RPMI8226 (cell line): Measurements from ENCODE around the gene KCNN3.
A peak's percentile ranks its signal among the peaks of the same experiment; 100 is the strongest.
"Not testable (repeated sequence)": the region's sequence is repeated elsewhere in the genome, so short reads cannot be mapped to it uniquely, and the experiment has no call there.

Experiments
- DNase-seq: peaks from one replicate; pipeline ENCODE4 v3.0.0-alpha.2; 2015

KCNN3 gene

GRCh38 chr1:154695985-154696384 lies 174.1 kb downstream of the KCNN3 start:
- DNase-seq = no peak

DNA sequence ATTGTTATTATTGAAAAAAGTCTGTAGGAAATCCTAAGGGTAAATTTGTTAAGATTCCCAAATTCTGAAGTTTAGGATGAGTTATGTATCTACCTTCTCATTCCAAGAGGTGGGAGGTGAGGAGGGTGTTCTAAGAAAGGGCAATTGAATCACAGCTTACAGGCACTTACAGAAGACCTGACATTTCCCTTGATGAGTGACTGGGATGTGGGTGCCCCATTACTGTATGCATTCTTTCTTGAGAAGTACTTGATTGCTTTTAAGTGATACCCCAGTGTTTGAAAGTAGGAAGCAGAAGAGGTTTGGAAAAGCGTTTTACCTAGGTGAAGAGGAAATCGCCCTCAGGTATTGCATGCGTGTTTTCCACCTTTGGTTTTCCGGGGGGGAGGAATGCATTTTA lies 175.1 kb downstream of the KCNN3 start:
- no peak for DNase-seq

- no peak for DNase-seq
Measured at GRCh38 chr1:154689083-154689482, 181.0 kb downstream of the KCNN3 start.

DNA sequence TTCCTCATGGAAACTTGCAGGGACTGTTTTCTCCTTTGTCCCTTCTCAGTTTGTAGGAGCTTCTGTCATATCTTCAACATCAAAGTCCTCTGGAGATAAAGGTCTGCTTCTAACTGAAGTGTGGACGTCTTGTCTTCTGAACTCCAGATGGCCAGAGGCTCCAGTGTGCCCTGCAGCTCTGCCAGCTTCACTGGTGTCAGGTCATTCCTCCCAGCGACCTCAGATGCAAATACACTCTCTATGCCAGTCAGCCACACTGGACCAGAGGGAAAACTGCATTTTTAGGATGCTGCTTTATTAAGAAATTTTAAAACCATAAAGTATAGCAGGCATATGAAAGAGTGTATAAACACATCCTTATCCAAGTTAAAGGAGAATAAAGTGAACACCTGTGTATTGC lies 183.6 kb downstream of the KCNN3 start:
- DNase-seq = no peak

DNA sequence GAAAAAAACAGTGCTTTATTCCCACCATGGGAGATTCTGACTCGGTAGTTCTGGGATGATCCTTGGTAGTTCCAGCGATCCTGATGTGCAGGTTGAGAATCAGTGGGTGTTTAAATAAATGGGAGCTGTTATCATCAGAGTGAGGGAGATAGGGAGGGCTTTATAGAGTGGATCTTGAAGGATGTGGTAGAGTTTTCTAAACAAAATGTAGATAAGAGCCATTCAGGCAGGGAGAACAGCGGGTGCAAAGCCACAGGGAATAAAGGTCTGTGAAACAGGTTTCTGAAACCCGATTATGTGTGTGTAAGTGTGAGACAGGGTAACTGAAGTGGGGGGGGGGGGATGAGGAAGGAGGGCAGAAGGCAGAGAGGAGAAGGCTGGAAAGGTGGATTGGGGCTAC lies 186.3 kb downstream of the KCNN3 start:
- no peak for DNase-seq

GRCh38 chr1:154682254-154682653 lies 187.8 kb downstream of the KCNN3 start:
- DNase-seq = no peak

DNA sequence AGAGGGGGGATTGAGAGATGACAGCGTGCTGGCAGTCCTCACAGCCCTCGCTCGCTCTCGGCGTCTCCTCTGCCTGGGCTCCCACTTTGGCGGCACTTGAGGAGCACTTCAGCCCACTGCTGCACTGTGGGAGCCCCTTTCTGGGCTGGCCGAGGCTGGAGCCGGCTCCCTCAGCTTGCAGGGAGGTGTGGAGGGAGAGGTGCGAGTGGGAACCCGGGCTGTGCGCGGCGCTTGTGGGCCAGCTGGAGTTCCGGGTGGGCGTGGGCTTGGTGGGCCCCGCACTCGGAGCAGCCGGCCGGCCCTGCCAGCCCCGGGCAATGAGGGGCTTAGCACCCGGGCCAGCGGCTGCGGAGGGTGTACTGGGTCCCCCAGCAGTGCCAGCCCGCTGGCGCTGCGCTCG lies 192.2 kb downstream of the KCNN3 start:
- DNase-seq = not testable (repeated sequence)

- DNase-seq = not testable (repeated sequence)
Measured at GRCh38 chr1:154676847-154677246, 193.2 kb downstream of the KCNN3 start.

DNA sequence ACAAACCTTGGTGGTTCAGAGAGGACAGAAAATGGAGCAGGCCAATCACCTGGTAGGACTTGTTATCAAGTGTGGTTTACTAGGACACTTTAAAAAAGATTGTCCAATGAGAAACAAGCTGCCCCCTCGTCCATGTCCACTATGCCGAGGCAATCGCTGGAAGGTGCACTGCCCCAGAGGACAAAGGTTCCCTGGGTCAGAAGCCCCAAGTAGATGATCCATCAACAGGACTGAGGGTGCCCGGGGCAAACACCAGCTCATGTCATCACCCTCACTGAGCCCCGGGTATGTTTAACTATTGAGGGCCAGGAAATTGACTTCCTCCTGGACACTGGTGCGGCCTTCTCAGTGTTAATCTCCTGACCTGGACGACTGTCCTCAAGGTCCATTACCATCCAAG lies 195.6 kb downstream of the KCNN3 start:
- not testable (repeated sequence) for DNase-seq

GRCh38 chr1:154672245-154672644 lies 197.8 kb downstream of the KCNN3 start:
- not testable (repeated sequence) for DNase-seq

DNA sequence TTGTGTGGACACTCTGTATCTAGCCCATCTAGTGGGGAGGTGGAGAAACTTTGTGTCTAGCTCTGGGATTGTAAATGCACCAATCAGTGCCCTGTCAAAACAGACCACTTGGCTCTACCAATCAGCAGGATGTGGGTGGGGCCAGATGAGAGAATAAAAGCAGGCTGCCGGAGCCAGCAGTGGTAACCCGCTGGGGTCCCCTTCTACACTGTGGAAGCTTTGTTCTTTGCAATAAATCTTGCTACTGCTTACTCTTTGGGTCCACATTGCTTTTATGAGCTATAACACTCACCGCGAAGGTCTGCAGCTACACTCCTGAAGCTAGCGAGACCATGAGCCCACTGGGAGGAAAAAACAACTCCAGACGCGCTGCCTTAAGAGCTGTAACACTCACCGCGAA lies 198.7 kb downstream of the KCNN3 start:
- not testable (repeated sequence) for DNase-seq

GRCh38 chr1:154670310-154671270 lies 199.5 kb downstream of the KCNN3 start:
- not testable (repeated sequence) for DNase-seq

- DNase-seq = peak; percentile 85
Measured at GRCh38 chr1:154669464-154670282, 200.4 kb downstream of the KCNN3 start.

- DNase-seq = no peak
Measured at GRCh38 chr1:154666051-154666790, 203.9 kb downstream of the KCNN3 start.

DNA sequence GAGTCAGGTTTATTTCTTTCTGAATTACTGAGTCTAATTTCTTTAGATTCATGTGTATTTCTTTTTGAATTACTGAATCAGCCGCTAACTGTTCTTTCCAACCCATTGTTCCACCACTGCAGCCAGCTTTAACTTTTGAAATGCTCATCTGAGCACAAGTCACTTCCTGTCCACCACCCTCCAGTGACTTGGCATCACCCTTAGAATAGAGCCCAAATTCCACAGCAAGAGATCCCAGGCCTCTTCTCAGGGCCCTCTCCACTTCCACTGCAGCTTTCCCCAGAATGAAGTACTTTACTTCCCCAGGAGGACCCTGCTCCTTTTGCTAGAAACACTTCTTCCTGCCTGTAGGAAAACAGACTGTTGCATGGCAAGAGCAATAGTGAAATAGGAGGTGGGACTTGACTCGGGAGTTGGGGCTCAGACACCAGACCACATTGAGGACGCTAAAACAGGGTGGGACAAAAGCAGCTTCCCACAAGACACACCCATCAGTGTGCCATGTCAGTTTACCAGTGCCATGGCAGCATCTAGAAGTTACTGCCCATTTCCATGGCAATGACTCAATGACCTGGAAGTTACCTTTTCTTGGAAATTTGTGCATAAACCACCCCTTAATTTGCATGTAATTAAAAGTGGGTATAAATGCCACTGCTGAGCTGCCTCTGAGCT lies 205.6 kb downstream of the KCNN3 start:
- no peak for DNase-seq

DNA sequence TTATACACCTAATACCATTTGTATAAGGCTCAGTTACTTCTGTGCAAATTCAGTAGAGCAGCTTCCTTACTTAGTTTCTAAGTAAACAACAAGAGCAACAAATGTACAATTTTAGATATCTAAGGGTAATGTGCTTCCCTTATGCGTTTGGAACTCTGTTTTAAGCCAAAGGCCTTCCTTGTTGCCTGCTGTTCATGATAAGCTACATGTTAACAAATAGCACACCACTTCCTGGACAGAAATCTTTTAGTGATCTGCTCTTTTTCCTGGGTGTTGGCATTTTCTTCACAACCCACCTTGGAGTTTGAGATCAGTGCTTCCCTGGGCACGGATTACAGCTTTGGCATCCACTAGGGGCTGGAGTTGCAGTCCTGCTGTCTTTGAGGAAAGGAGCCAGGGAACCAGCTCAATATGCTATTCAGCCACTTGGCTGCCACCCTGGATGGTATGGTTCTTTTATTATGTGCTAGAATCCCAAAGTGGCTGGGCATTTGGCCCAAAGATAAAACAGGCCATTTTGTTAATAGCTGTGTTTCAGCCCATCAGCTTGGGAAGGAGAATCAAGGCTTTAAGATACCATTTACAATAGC lies 206.5 kb downstream of the KCNN3 start:
- no peak for DNase-seq

- DNase-seq = peak; percentile 27
Measured at GRCh38 chr1:154661110-154661509, 209.0 kb downstream of the KCNN3 start.

- no peak for DNase-seq
Measured at GRCh38 chr1:154659823-154660592, 210.1 kb downstream of the KCNN3 start.

DNA sequence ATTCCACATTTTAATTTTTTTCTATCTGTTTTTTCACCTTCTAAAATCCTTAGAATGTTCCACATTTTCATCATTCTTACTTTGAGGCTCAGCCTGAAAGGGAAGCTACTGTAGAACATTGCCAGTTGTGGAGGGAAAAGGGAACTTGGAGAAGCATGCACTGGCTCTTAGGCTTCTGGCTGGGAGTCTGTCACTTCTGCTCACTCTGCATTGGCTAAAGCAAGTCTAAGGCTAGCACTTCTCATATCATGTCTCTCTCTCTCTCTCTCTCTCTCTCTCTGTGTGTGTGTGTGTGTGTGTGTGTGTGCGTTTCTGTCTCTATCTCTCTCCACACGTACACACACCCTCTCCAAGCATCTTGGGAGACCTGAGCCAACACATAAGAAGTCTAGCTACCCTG lies 212.5 kb downstream of the KCNN3 start:
- no peak for DNase-seq

- DNase-seq = no peak
Measured at GRCh38 chr1:154652893-154653292, 217.2 kb downstream of the KCNN3 start.
